Measurements from ENCODE around the gene MEA1. TPM values are rescaled to one million over a fixed set of nuclear protein-coding genes. Genes with fewer than 3 reads are reported as not detected.
A peak's percentile ranks its signal among the peaks of the same experiment; 100 is the strongest.

MEA1 gene
- total and polyA plus RNA-seq, 2 experiments from 2014 or later: 70.5 to 205 TPM

- DNase-seq (ENCODE audit: low spot score) (no peak), ATAC-seq (no peak)
- Histone ChIP-seq H3F3A (replicated peaks; ENCODE audit: low read depth) (peaks cover 19% of the 10 kb centered on the region; the same call in 1 of the 2 replicates), H3K36me3 (ENCODE audit: insufficient read depth) (no peaks in the 10 kb centered on the region), H3K79me2 (replicated peaks; ENCODE audit: insufficient read depth) (peaks cover 22% of the 10 kb centered on the region), H3K27me3 (ENCODE audit: insufficient read depth) (no peaks in the 10 kb centered on the region), H3K4me3 (no peak overlapping the region), H3K27ac (ENCODE audit: low read depth) (no peak overlapping the region), H2AFZ (peak overlapping the region; percentile 69; the same call in 1 of the 2 replicates), H3K4me2 (no peak overlapping the region), H3K4me1 (ENCODE audit: insufficient read depth) (peaks cover 21% of the 10 kb centered on the region), H3K9me2 (ENCODE audit: insufficient read depth) (no peaks in the 10 kb centered on the region), H4K20me1 (replicated peaks; ENCODE audit: insufficient read depth) (peaks cover 5% of the 10 kb centered on the region; the same call in 1 of the 2 replicates)
- TF ChIP-seq ETS1 (IDR thresholded peaks at IDR 0.05) (no peak), STAT1 (IDR thresholded peaks at IDR 0.05; ENCODE audit: unreplicated experiment) (no peak), EZH2phosphoT487 (IDR thresholded peaks at IDR 0.05; ENCODE audit: unreplicated experiment) (no peak), ZNF331 (CRISPR knock-in tag; IDR thresholded peaks at IDR 0.05; ENCODE audit: low read depth) (no peak), CREB1 (CRISPR knock-in tag; IDR thresholded peaks at IDR 0.05; ENCODE audit: low read depth) (no peak), NANOG (IDR thresholded peaks at IDR 0.05; ENCODE audit: borderline replicate concordance) (no peak), ZNF114 (CRISPR knock-in tag; IDR thresholded peaks at IDR 0.05) (no peak), POLR2AphosphoS5 (IDR thresholded peaks at IDR 0.05; ENCODE audit: low read depth) (no peak), JUNB (IDR thresholded peaks at IDR 0.05; ENCODE audit: unreplicated experiment) (no peak), EZH2 (IDR thresholded peaks at IDR 0.05; ENCODE audit: low read depth, unreplicated experiment) (no peak), ZNF462 (CRISPR knock-in tag; IDR thresholded peaks at IDR 0.05) (no peak)
- TF ChIP-seq, protein P1, sequence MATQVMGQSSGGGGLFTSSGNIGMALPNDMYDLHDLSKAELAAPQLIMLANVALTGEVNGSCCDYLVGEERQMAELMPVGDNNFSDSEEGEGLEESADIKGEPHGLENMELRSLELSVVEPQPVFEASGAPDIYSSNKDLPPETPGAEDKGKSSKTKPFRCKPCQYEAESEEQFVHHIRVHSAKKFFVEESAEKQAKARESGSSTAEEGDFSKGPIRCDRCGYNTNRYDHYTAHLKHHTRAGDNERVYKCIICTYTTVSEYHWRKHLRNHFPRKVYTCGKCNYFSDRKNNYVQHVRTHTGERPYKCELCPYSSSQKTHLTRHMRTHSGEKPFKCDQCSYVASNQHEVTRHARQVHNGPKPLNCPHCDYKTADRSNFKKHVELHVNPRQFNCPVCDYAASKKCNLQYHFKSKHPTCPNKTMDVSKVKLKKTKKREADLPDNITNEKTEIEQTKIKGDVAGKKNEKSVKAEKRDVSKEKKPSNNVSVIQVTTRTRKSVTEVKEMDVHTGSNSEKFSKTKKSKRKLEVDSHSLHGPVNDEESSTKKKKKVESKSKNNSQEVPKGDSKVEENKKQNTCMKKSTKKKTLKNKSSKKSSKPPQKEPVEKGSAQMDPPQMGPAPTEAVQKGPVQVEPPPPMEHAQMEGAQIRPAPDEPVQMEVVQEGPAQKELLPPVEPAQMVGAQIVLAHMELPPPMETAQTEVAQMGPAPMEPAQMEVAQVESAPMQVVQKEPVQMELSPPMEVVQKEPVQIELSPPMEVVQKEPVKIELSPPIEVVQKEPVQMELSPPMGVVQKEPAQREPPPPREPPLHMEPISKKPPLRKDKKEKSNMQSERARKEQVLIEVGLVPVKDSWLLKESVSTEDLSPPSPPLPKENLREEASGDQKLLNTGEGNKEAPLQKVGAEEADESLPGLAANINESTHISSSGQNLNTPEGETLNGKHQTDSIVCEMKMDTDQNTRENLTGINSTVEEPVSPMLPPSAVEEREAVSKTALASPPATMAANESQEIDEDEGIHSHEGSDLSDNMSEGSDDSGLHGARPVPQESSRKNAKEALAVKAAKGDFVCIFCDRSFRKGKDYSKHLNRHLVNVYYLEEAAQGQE (IDR thresholded peaks at IDR 0.05; ENCODE audit: unreplicated experiment): no peak
- TF ChIP-seq, protein P2, sequence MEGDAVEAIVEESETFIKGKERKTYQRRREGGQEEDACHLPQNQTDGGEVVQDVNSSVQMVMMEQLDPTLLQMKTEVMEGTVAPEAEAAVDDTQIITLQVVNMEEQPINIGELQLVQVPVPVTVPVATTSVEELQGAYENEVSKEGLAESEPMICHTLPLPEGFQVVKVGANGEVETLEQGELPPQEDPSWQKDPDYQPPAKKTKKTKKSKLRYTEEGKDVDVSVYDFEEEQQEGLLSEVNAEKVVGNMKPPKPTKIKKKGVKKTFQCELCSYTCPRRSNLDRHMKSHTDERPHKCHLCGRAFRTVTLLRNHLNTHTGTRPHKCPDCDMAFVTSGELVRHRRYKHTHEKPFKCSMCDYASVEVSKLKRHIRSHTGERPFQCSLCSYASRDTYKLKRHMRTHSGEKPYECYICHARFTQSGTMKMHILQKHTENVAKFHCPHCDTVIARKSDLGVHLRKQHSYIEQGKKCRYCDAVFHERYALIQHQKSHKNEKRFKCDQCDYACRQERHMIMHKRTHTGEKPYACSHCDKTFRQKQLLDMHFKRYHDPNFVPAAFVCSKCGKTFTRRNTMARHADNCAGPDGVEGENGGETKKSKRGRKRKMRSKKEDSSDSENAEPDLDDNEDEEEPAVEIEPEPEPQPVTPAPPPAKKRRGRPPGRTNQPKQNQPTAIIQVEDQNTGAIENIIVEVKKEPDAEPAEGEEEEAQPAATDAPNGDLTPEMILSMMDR (conservative IDR thresholded peaks at IDR 0.05; ENCODE audit: low read depth in 2 of 2): no peak
- H3K36me3 Mint-ChIP-seq (ENCODE audit: low read depth): no peaks in the 10 kb centered on the region; the same call in 2 of the 3 replicates
- peaks cover 14% of the 10 kb centered on the region for H3K27me3 Mint-ChIP-seq (ENCODE audit: insufficient read depth, low read depth, poor library complexity)
- peak overlapping the region; percentile 6; the same call in 1 of the 3 replicates for H3K4me3 Mint-ChIP-seq
- peaks cover 21% of the 10 kb centered on the region for H3K4me1 Mint-ChIP-seq
- no peaks in the 10 kb centered on the region for H3K9me3 Mint-ChIP-seq
- no peak overlapping the region for H3K27ac Mint-ChIP-seq
These were observed 31.9 kb downstream of the MEA1 start for GRCh38 chr6:42981836-42982235.
